Measurements from ENCODE around the gene EPHA10.

Gene EPHA10

DNA sequence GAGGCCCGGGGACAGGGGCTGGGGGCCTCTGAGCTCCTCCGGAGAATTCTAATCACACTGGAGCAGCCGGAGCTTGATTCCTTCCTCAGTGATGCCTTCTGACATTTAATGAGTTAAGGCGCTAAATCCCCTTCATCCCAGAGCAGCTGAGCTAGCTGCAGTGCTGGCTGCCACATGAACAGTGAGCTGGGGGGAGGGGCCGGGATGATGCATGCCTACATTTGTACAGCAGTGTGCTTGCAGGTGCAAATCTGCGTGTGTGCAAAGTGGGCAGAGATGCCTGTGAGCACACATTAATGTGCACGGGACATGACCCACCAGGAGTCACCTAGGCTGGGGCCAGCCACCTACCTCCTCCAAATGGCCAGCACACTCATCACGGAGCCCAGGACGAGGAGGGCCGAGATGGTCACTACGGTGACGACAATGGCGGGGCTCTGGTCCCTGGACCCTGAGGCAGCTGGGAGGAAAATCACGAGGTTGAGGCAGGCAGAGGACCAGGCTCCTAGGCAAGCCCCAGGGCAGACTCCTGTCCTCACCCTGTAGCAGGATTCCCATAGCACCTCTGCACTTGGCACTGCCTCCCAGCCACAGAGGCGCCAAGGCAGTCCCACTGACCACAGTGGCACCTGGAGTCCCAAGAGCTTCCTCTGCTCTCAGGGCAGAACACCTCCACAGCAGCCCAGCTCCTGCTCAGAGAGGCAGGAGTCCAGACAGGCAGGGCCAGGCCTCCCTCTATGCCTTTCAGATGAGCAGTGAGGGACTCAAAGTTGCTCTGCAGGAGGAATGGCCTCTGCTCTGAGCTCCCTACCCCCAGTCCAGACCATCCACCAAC, 38.0 kb downstream of the EPHA10 start:
- H3K4me3 ChIP-seq (ENCODE audit: low read depth, low read length): no peak overlapping the region
- no peaks in the 10 kb centered on the region for H3K36me3 ChIP-seq (ENCODE audit: control insufficient read depth, insufficient read depth, low read length)
- peaks cover 2% of the 10 kb centered on the region for H3K27me3 ChIP-seq (ENCODE audit: control insufficient read depth, insufficient read depth, low read length)
- no peaks in the 10 kb centered on the region for H3K9me3 ChIP-seq (ENCODE audit: control insufficient read depth, insufficient read depth, low read length)
- no peaks in the 10 kb centered on the region for H3K4me1 ChIP-seq (ENCODE audit: control insufficient read depth, insufficient read depth, low read length)
- H3K9ac ChIP-seq (ENCODE audit: low read depth, low read length): no peak overlapping the region

DNA sequence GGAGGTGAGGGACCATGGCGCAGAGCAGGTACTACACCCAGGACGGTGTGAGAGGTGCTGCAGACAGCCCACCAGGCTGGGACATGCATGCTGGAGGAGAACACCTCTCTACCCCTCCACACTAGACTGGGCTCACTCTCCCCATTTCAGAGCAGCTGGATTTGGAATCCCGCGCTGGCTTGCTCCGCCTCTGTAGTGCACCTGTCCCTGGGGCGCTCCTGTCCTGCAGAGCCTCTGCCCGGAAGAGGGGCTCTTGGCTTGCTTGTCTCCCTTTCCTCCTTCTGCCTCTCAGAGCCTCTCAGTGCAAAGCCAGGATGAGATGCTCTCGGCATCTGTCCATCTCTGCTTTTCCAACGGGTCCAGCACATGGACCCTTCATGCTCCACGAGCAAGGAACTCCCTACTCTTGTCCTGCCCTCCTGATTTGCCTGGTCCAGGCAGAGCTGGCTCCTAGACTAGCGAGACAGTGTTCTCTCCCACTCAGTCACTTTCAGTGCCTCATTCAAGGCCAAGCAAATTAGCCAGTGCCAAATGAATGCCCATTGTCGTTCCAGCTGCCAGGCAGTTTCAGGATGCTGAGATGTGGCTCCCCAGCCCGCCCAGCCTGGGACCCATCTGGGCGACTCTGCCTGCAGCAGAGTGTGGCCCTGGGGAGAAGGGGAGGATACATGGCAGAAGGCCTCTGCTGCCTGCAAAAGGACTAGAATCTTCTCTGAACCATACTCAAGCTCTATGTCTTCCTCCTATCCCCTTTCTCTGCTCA, 38.9 kb downstream of the EPHA10 start:
- Histone ChIP-seq H3K36me3 (ENCODE audit: control insufficient read depth, insufficient read depth, low read length) (no peaks in the 10 kb centered on the region), H3K9me3 (ENCODE audit: control insufficient read depth, insufficient read depth, low read length) (no peaks in the 10 kb centered on the region), H3K4me3 (ENCODE audit: low read depth, low read length) (no peak overlapping the region), H3K27me3 (ENCODE audit: control insufficient read depth, insufficient read depth, low read length) (peaks cover 2% of the 10 kb centered on the region), H3K9ac (ENCODE audit: low read depth, low read length) (no peak overlapping the region), H3K4me1 (ENCODE audit: control insufficient read depth, insufficient read depth, low read length) (no peaks in the 10 kb centered on the region)

- H3K4me1 ChIP-seq (ENCODE audit: control insufficient read depth, insufficient read depth, low read length): no peaks in the 10 kb centered on the region
These were observed 40.3 kb downstream of the EPHA10 start for GRCh38 chr1:37724575-37724974.

DNA sequence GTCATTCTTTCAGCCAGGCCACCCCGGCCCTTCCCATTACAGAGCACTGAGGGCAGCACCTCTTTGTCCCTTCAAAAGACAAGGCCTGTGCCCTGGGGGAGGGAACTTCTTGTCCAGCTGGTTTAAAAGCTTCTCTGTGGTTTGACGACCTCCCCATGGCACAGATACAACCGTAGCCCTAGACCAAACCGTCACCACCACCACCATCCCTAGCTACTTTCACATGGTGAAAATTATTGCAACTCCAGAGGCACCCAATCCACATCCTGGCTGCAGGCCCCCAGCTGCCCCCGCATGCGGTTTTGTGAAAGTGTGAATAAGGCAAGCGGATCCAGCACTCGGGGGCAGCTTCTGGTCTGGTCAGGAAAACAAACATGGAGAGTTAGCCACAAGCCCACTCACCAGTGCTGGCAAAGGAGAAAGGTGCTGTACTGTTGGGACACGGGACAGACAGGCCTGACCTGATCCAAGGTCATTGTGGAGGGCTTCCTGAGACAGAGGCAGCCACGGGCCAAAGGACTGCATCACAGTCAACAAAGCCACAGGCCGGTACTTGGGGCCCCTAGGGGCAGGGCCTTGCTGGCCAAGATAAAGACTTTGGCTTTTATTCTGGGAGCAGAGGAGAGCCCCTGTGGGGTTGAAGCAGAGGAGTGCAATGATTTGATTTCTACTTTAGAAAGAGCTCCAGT, 41.4 kb downstream of the EPHA10 start:
- Histone ChIP-seq H3K27me3 (ENCODE audit: control insufficient read depth, insufficient read depth, low read length) (peaks cover 2% of the 10 kb centered on the region), H3K4me1 (ENCODE audit: control insufficient read depth, insufficient read depth, low read length) (no peaks in the 10 kb centered on the region), H3K9me3 (ENCODE audit: control insufficient read depth, insufficient read depth, low read length) (no peaks in the 10 kb centered on the region), H3K4me3 (ENCODE audit: low read depth, low read length) (no peak overlapping the region), H3K36me3 (ENCODE audit: control insufficient read depth, insufficient read depth, low read length) (no peaks in the 10 kb centered on the region), H3K9ac (ENCODE audit: low read depth, low read length) (no peak overlapping the region)

More at GRCh38 chr1:37724575-37724974, 40.3 kb downstream of the EPHA10 start:
- Histone ChIP-seq H3K36me3 (ENCODE audit: control insufficient read depth, insufficient read depth, low read length) (no peaks in the 10 kb centered on the region), H3K9me3 (ENCODE audit: control insufficient read depth, insufficient read depth, low read length) (no peaks in the 10 kb centered on the region), H3K4me3 (ENCODE audit: low read depth, low read length) (no peak overlapping the region), H3K9ac (ENCODE audit: low read depth, low read length) (no peak overlapping the region), H3K27me3 (ENCODE audit: control insufficient read depth, insufficient read depth, low read length) (peaks cover 2% of the 10 kb centered on the region)

- no peaks in the 10 kb centered on the region for H3K36me3 ChIP-seq (ENCODE audit: control insufficient read depth, insufficient read depth, low read length)
- H3K9ac ChIP-seq (ENCODE audit: low read depth, low read length): no peak overlapping the region
- H3K4me1 ChIP-seq (ENCODE audit: control insufficient read depth, insufficient read depth, low read length): no peaks in the 10 kb centered on the region
- peaks cover 2% of the 10 kb centered on the region for H3K27me3 ChIP-seq (ENCODE audit: control insufficient read depth, insufficient read depth, low read length)
- no peaks in the 10 kb centered on the region for H3K9me3 ChIP-seq (ENCODE audit: control insufficient read depth, insufficient read depth, low read length)
- no peak overlapping the region for H3K4me3 ChIP-seq (ENCODE audit: low read depth, low read length)
These were observed 41.9 kb downstream of the EPHA10 start for GRCh38 chr1:37723072-37723389.

GRCh38 chr1:37722181-37723071, 42.5 kb downstream of the EPHA10 start:
- no peak overlapping the region for H3K4me3 ChIP-seq (ENCODE audit: low read depth, low read length)
- no peaks in the 10 kb centered on the region for H3K9me3 ChIP-seq (ENCODE audit: control insufficient read depth, insufficient read depth, low read length)
- no peak overlapping the region for H3K9ac ChIP-seq (ENCODE audit: low read depth, low read length)
- H3K4me1 ChIP-seq (ENCODE audit: control insufficient read depth, insufficient read depth, low read length): no peaks in the 10 kb centered on the region
- peaks cover 2% of the 10 kb centered on the region for H3K27me3 ChIP-seq (ENCODE audit: control insufficient read depth, insufficient read depth, low read length)
- no peaks in the 10 kb centered on the region for H3K36me3 ChIP-seq (ENCODE audit: control insufficient read depth, insufficient read depth, low read length)

GRCh38 chr1:37721565-37721964, 43.4 kb downstream of the EPHA10 start:
- Histone ChIP-seq H3K9me3 (ENCODE audit: control insufficient read depth, insufficient read depth, low read length) (no peaks in the 10 kb centered on the region), H3K4me3 (ENCODE audit: low read depth, low read length) (no peak overlapping the region), H3K4me1 (ENCODE audit: control insufficient read depth, insufficient read depth, low read length) (no peaks in the 10 kb centered on the region), H3K27me3 (ENCODE audit: control insufficient read depth, insufficient read depth, low read length) (peaks cover 2% of the 10 kb centered on the region), H3K36me3 (ENCODE audit: control insufficient read depth, insufficient read depth, low read length) (no peaks in the 10 kb centered on the region), H3K9ac (ENCODE audit: low read depth, low read length) (no peak overlapping the region)

- H3K9ac ChIP-seq (ENCODE audit: low read depth, low read length): no peak overlapping the region
- H3K36me3 ChIP-seq (ENCODE audit: control insufficient read depth, insufficient read depth, low read length): no peaks in the 10 kb centered on the region
- H3K4me3 ChIP-seq (ENCODE audit: low read depth, low read length): no peak overlapping the region
- H3K27me3 ChIP-seq (ENCODE audit: control insufficient read depth, insufficient read depth, low read length): no peaks in the 10 kb centered on the region
- no peaks in the 10 kb centered on the region for H3K9me3 ChIP-seq (ENCODE audit: control insufficient read depth, insufficient read depth, low read length)
- no peaks in the 10 kb centered on the region for H3K4me1 ChIP-seq (ENCODE audit: control insufficient read depth, insufficient read depth, low read length)
These were observed 44.4 kb downstream of the EPHA10 start for GRCh38 chr1:37720231-37721130.

DNA sequence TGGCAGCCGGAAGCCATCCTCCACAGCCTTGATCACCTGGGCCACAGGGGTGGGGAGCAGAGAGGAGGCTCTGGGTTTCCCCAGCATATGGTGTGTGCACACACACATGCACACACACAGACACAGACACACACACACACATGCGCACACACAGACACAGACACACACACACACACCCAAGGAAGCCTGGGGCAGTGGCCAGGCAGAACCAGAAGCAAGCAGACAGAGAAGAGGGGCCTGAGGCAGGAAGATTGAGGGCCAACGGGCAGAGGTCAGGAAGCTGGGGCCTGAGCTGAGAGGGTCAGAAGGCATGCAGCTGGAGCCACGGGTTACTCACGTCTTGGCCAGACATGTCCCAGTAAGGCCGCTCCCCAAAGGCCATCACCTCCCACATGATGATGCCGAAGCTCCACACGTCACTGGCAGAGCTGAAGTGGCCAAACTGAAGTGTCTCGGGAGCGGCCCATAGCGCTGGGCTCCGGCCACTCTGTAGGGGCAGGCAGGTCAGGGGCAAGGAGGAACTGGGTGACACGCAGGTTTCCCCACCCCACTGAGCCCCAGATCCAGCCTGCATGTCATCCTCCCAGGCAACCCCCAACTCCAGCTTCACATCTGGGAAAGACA, 45.2 kb downstream of the EPHA10 start:
- no peak overlapping the region for H3K4me3 ChIP-seq (ENCODE audit: low read depth, low read length)
- no peaks in the 10 kb centered on the region for H3K9me3 ChIP-seq (ENCODE audit: control insufficient read depth, insufficient read depth, low read length)
- no peak overlapping the region for H3K9ac ChIP-seq (ENCODE audit: low read depth, low read length)
- H3K27me3 ChIP-seq (ENCODE audit: control insufficient read depth, insufficient read depth, low read length): no peaks in the 10 kb centered on the region
- H3K4me1 ChIP-seq (ENCODE audit: control insufficient read depth, insufficient read depth, low read length): no peaks in the 10 kb centered on the region
- no peaks in the 10 kb centered on the region for H3K36me3 ChIP-seq (ENCODE audit: control insufficient read depth, insufficient read depth, low read length)

DNA sequence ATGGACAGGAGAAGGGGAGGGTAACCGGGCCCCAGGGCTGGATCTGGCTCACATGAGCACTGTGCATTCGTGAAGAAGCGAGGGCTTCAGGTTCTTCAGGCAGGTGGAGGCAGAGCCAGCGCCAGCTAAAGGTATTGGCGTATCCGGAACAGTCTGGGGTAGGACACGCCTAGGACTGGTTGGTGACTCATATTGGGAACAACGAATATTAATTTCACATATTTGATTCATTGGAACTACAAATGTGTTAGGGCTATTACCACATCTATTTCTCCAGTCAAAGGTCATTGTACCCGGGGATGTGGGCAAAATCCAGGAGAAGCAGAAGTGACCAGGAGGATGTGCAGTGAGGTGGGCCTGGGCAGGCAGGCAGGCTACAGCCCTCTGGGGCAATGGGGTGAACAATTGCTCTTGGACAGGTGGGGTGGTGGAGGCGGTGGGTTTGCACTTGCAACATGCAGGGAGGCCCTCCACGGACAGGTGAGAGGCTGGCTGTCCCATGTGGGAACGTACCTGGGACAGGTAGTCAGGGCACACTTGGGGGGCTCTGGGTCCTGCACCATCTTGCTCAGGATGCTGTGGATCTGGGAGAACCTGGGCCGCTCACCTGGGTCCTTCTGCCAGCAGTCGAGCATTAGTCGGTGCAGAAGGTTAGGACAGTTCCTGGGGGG, 45.9 kb downstream of the EPHA10 start:
- Histone ChIP-seq H3K4me3 (ENCODE audit: low read depth, low read length) (no peak overlapping the region), H3K27me3 (ENCODE audit: control insufficient read depth, insufficient read depth, low read length) (no peaks in the 10 kb centered on the region), H3K4me1 (ENCODE audit: control insufficient read depth, insufficient read depth, low read length) (no peaks in the 10 kb centered on the region)

More for the DNA sequence above, 45.9 kb downstream of the EPHA10 start:
- Histone ChIP-seq H3K36me3 (ENCODE audit: control insufficient read depth, insufficient read depth, low read length) (no peaks in the 10 kb centered on the region), H3K9me3 (ENCODE audit: control insufficient read depth, insufficient read depth, low read length) (no peaks in the 10 kb centered on the region), H3K9ac (ENCODE audit: low read depth, low read length) (no peak overlapping the region)
